ENCODE data around the gene AHI1.

Gene AHI1

DNA sequence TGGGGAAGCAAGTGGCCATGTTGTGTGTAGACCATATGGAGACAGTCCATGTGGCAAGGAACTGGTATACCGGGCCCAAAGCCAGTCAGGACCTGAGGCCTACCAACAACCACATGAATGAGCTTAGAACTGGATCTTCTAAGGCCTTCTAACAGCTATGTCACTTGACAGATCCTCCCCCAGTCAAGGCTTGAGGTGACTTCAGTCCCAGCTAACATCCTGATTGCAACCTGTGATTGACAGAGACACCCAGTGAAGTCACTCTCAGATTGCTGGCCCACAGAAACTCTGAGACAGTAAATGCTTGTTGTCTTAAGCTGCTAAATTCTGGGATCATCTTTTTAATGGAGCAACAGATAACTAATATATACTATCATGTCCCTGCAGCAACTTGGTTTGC is 32.9 kb downstream of the AHI1 start:
- DNase-seq (ENCODE audit: low read depth in 2 of 3, low spot score in 2 of 3) = no peak

DNA sequence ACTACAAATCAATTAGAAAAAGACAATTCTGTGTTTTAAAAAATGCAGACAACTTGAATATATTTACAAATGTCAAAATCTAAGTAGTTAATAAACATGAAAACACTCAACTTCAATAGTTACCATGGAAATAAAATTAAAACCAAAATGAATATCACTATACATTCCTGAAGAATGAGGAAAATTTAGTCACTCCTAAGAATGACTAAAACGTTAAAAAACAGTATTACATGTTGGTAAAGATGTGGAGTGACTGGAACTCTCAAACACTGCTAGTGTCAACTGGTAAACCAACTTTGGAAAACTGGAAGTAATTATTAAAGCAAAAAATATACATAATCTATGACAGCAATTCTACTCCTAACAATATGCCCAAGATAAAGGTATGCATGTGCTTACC is 36.3 kb downstream of the AHI1 start:
- DNase-seq (ENCODE audit: low read depth in 2 of 3, low spot score in 2 of 3) = no peak

GRCh38 chr6:135458051-135458450 is 39.5 kb downstream of the AHI1 start:
- no peak for DNase-seq (ENCODE audit: low read depth in 2 of 3, low spot score in 2 of 3)

DNA sequence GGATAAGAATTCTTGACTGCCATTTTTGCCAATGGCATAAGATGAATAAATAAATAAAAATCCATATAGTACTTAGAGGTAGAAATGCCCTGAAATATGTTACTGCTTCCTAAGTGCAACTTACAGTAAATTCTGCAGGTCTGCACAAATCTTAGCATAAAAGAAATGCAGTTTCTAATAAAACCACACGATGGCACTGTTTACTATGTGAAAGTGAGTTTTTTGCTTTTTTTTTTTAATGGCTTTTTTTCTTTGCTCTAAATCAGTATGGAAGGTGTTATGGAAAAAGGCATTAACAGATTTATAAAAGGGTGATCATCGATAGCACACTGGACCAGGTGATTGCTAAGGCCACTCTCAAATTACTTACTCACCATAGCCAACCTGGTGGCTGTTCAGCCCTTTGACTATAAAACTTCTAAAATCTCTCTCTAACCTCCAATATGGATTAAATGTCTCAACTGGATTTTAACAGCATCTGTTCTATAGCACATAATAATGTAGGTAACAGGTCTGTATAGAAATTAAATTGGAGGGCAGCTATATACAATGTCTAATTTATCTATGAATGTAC is 45.8 kb downstream of the AHI1 start:
- DNase-seq (ENCODE audit: low read depth in 2 of 3, low spot score in 2 of 3) = no peak

- no peak for DNase-seq (ENCODE audit: low read depth in 2 of 3, low spot score in 2 of 3)
These were observed 48.3 kb downstream of the AHI1 start for GRCh38 chr6:135449246-135449645.

- no peak for DNase-seq (ENCODE audit: low read depth in 2 of 3, low spot score in 2 of 3)
These were observed 57.3 kb downstream of the AHI1 start for GRCh38 chr6:135440087-135440792.

- no peak for DNase-seq (ENCODE audit: low read depth in 2 of 3, low spot score in 2 of 3)
These were observed 58.0 kb downstream of the AHI1 start for GRCh38 chr6:135439549-135439948.

GRCh38 chr6:135438907-135439535 is 58.5 kb downstream of the AHI1 start:
- no peak for DNase-seq (ENCODE audit: low read depth in 2 of 3, low spot score in 2 of 3)

DNA sequence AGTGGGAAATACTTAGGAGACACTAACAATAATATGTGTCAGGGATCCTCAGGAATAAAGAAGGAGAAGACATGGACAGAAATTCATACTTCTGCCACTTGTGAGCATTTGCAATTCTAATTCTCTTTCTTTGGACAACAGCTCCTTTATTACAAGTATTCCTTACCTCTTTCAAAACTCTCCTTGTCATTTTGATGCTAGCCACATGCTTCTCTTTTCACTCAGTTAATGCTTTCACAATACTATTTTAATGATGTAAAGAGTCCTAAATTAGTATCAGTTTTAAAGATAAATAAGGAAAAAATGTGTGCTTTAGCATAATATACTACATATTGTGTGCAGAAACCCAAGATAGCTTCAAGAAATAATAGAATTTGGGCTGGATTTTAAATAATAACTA is 62.5 kb downstream of the AHI1 start:
- no peak for DNase-seq (ENCODE audit: low read depth in 2 of 3, low spot score in 2 of 3)

DNA sequence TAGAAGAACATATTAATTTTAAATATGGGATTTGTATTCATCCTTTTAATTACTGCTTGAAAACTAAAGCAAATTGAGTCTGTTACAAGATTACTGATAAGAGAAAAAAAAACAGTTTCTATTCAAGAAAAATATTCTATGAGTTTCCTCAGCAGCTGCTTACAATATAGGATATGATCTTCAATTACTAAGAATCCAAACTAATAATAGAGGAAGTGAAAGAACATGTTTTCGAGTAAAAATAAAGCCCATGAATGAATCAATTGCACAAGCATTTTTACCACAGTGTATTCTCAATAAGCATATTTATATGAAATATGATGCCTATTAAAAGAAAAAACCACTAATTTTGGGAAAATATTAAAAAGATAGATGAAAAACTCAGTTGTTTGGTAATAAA is 63.4 kb downstream of the AHI1 start:
- DNase-seq (ENCODE audit: low read depth in 2 of 3, low spot score in 2 of 3) = no peak

DNA sequence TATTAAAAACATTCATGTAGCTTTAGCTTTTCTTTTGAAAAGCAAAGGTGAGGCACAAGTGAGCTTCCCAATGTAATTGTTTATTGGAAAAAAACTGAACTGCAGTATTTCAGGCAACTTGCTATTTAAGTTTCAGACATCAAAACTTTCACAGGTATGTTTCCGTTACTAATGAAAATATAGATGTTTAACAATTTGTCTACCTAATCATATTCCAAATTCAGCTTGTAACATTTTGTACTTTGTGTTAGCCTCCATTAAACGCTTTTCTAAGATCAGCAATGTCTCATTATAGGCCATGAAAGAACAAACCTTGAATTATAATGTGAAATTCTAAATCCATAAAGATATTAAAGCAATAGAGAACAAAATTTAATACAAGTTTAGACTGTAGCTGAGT is 69.5 kb downstream of the AHI1 start:
- DNase-seq (ENCODE audit: low read depth in 2 of 3, low spot score in 2 of 3) = no peak

DNA sequence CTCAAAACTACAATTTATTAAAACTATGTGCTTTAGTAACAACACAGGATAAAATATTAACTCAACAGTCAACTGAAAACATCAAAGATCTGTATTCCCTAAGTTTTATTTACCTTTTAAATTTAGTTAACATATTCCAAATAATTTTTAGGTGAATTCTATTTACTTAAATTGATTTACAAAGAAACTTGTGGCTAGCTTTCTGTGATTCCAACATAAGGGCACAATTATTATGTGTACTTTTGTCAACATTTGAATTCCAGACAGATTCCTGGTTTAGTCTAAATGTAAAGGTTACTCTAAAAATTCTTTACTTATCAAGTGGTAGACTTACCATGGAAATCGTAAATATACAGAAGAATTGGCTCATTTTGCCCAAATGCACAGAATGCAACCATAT is 70.7 kb downstream of the AHI1 start:
- DNase-seq (ENCODE audit: low read depth in 2 of 3, low spot score in 2 of 3) = no peak

- no peak for DNase-seq (ENCODE audit: low read depth in 2 of 3, low spot score in 2 of 3)
These were observed 73.2 kb downstream of the AHI1 start for GRCh38 chr6:135424385-135424784.

DNA sequence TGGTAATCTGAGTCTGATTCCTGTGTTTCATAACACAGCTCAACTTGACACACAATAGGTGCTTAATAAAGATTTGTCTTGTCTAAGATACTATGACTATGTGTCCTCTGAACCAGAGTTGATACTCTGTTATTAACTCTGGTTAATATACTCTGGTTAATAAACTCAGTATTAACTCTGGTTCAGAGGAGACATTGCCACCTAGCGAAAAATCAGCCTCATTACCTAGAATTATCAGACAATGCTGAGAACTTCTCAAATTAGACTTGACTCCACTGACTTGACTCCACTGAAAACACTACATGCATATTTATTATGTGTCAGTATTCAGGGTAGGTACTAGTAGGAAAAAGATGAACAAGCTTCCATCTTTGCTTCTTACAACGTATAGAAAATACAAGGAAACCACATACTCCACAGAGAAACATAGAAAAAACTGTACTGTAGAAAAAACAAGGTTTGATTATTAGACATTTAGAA is 73.9 kb downstream of the AHI1 start:
- DNase-seq (ENCODE audit: low read depth in 2 of 3, low spot score in 2 of 3) = no peak

- DNase-seq (ENCODE audit: low read depth in 2 of 3, low spot score in 2 of 3) = no peak
These were observed 78.4 kb downstream of the AHI1 start for GRCh38 chr6:135419162-135419561.

DNA sequence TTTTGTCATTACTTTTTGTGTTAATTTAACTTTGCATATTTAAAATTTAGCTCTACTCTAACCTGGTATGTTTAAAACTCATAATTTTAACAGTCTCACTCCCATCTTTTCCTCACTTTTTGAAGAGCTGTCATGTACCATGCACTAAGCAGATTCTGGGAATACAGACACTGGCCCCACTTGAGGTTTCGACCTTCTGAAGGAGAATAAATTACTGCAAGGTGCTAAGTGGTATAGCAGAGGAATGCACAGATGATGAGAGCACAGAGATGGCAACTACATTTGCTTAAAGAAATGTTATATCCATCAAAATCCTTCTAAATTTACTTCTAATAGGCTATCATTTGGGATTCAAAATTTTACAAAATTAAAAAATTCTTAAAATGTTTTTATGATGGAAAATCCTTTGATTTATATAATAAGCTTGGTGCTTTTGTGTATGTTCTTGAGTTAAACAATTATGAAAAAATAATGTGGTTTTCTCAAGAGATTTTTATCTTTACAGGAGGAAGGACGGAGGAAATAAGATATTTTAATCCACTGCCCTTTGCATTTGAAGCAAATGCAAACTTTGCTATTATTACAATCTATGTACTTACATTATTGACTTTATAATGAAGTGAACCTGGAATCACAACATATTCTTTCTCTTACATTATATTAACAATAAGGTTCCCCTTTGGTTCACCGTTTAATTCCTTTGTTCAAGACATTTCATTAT is 79.3 kb downstream of the AHI1 start:
- DNase-seq (ENCODE audit: low read depth in 2 of 3, low spot score in 2 of 3) = no peak

GRCh38 chr6:135412761-135413160 is 84.8 kb downstream of the AHI1 start:
- DNase-seq (ENCODE audit: low read depth in 2 of 3, low spot score in 2 of 3) = no peak

- DNase-seq (ENCODE audit: low read depth in 2 of 3, low spot score in 2 of 3) = no peak
These were observed 85.7 kb downstream of the AHI1 start for GRCh38 chr6:135411849-135412248.

GRCh38 chr6:135411339-135411738 is 86.2 kb downstream of the AHI1 start:
- no peak for DNase-seq (ENCODE audit: low read depth in 2 of 3, low spot score in 2 of 3)

DNA sequence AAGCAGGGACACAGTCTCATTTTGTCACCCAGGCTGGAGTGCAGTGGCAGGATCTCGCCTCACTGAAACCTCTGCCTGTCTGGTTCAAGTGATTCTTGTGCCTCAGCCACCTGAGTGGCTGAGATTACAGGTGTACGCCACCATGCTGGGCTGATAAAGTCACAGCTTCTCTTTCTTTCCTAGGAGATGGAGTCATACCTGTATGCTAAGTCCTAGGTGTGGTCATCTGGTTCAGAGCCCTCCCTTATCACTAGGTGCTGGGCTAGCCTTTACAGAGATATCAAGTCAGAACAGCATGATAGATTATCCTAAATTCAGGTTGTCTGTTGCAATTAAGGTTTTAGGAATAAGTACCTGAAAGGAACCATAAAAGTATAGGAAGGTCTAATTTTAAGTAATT is 86.7 kb downstream of the AHI1 start:
- no peak for DNase-seq (ENCODE audit: low read depth in 2 of 3, low spot score in 2 of 3)

DNA sequence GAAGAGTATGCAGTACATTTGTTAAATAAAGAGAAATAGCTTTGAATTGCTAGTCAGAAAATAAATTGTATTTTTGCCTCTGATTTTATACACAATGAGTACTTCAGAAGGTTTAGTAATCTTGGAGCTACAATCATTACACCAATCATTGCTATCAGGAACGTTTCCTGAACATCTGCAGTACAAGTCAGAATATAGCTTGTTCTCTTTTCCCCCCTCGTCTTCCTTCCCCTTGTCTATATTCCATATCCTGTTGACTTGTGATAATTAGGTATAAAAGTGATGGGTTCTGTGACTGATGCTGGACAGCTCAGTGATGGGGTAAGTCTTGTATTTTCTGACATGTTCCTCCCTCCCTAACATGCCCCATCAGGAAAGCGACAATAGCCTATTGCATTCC is 94.0 kb downstream of the AHI1 start:
- no peak for DNase-seq (ENCODE audit: low read depth in 2 of 3, low spot score in 2 of 3)

DNA sequence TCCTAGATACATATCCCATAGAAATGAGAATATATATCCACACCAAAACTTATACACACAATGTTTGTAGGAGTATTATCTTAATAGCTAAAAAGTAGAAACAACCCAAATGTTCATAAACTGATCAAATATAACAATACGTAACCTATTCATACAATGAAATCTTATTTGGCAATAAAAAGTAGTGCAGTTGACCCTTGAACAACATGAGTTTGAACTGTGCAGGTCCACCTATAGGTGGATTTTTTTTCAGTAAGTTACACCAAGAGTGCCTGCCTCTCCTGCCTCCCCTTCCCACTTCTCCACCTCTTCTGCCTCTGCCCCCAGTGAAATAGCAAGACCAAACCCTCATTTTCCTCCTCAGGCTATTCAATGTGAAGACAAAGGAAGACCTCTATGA is 95.2 kb downstream of the AHI1 start:
- no peak for DNase-seq (ENCODE audit: low read depth in 2 of 3, low spot score in 2 of 3)

All from activated CD8-positive, alpha-beta memory T cell treated with anti-CD3 and anti-CD28 coated beads for 48 hours (primary cell).